AG04450 (cell line): ENCODE measurements around the gene SLC25A44. TPM values are rescaled to one million over a fixed set of nuclear protein-coding genes. Genes with fewer than 3 reads are reported as not detected.

Source experiments
- CTCF ChIA-PET: fragments of 300-600, 350-600 bp; formaldehyde crosslinking; extraction: SDS; loops from one replicate; lab custom pipeline; 2022; ENCODE audit warnings: antibody characterized with exemption, inconsistent platforms; lab: Charles Lee
- POLR2A ChIA-PET: fragments of 350-600 bp; formaldehyde crosslinking; extraction: SDS; loops from one replicate; lab custom pipeline; 2021; ENCODE audit warnings: antibody characterized with exemption, inconsistent platforms; lab: Yijun Ruan, JAX
- DNase-seq: peaks from one replicate; pipeline ENCODE4 v3.0.0-alpha.2; 2011; ENCODE audit warnings: low read depth, low spot score
- H3K27ac ChIP-seq: one replicate; pipeline ENCODE4 v1.5.1; 2012; ENCODE audit warnings: low read depth, low read length, control low read depth
- H3K27me3 ChIP-seq: one replicate; pipeline ENCODE4 v1.6.0; 2012; ENCODE audit warnings: low read length; ENCODE audit not compliant: control insufficient read depth, insufficient read depth
- H3K4me3 ChIP-seq: 2 replicates; pipeline ENCODE4 v1.5.1; 2011; ENCODE audit warnings: mild to moderate bottlenecking, low read depth, low read length, control low read depth
- H3K9me3 ChIP-seq: 2 replicates; pipeline ENCODE4 v1.5.1; 2012; ENCODE audit warnings: low read length; ENCODE audit not compliant: control insufficient read depth, insufficient read depth
- polyA plus RNA-seq: library from polyadenylated mRNA; depleted of rRNA; stranded (reverse); fragments of >200 nt; gene quantifications from 2 replicates; pipeline ENCODE4 v1.2.3, GENCODE V29; 2011; rRNA removed
- small RNA-seq: library from RNA; depleted of rRNA; stranded (forward); fragments of <200 nt; gene quantifications from one replicate; pipeline ENCODE3, GENCODE V24; 2012; ENCODE audit warnings: low read depth; ENCODE audit not compliant: insufficient read length
- TF ChIP-seq, protein P1 (sequence below): IDR thresholded peaks from 2 replicates; pipeline ENCODE4 v1.5.1; 2011; ENCODE audit warnings: low read depth, low read length, control low read depth, inconsistent platforms

Gene SLC25A44
- polyA plus RNA-seq, 1 experiment = 24.1 TPM

DNA sequence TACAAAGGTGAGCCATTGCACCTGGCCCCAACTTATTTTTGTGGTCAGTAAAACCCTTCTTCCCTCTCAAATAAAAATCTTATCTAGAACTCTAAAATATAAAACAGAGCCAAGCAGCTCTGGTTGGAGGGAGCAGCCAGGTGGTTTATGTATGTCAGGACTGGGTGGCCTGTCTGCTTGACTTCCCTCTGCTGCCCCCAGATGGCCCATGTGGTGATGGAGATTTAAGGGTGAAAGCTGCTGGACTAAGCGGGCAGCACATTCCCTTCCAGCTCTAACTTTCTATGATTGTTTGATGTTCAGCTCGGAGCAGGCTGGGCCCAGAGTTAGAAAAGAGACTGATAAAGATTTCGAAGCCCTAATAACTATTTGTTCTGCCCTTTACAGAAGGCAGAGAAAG is 65.9 kb downstream of the SLC25A44 start:
- H3K4me3 ChIP-seq = no peak overlapping the region
- no peaks in the 10 kb centered on the region for H3K9me3 ChIP-seq
- TF ChIP-seq, protein P1, sequence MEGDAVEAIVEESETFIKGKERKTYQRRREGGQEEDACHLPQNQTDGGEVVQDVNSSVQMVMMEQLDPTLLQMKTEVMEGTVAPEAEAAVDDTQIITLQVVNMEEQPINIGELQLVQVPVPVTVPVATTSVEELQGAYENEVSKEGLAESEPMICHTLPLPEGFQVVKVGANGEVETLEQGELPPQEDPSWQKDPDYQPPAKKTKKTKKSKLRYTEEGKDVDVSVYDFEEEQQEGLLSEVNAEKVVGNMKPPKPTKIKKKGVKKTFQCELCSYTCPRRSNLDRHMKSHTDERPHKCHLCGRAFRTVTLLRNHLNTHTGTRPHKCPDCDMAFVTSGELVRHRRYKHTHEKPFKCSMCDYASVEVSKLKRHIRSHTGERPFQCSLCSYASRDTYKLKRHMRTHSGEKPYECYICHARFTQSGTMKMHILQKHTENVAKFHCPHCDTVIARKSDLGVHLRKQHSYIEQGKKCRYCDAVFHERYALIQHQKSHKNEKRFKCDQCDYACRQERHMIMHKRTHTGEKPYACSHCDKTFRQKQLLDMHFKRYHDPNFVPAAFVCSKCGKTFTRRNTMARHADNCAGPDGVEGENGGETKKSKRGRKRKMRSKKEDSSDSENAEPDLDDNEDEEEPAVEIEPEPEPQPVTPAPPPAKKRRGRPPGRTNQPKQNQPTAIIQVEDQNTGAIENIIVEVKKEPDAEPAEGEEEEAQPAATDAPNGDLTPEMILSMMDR = peak; percentile 33
- POLR2A ChIA-PET = interaction anchor here (1.2 kb wide), 1 partner anchor 8 kb away, joined by 4 read pairs; no protein-coding TSS in a partner anchor
- no peak overlapping the region for H3K27ac ChIP-seq
- no peak for DNase-seq
- CTCF ChIA-PET = interaction anchor here (0.7 to 0.8 kb wide), 5 partner anchors 8 to 164 kb away, joined by 3 to 5 read pairs (median 3); no protein-coding TSS in a partner anchor
- H3K27me3 ChIP-seq = no peaks in the 10 kb centered on the region

DNA sequence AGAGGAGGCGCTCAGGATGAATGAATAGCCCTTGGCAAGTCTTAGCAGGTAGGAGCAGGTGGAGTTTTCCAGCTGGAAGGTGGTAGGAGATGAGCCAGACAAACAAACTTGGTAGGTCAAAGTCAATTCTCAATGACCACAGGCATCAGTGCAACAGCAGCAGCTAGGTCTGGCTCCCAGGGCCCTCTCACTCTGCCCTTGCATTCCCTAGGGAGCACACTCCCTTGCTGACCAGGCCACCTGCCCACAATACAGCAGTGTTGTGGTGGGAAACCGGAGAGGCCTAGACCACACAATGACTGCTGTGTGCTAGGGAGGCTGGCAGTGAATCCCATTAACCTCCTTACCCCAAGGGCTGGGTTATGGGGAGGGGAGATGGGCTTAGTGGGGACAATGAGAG is 67.0 kb downstream of the SLC25A44 start:
- CTCF ChIA-PET = interaction anchor here (1.5 kb wide), 1 partner anchor 59 kb away, joined by 3 read pairs; no protein-coding TSS in a partner anchor
- POLR2A ChIA-PET = no interaction called here
- DNase-seq = no peak

More for the DNA sequence above, 67.0 kb downstream of the SLC25A44 start:
- TF ChIP-seq, protein P1 = no peak
- no peaks in the 10 kb centered on the region for H3K27me3 ChIP-seq
- H3K27ac ChIP-seq = no peak overlapping the region
- no peaks in the 10 kb centered on the region for H3K9me3 ChIP-seq
- H3K4me3 ChIP-seq = no peak overlapping the region

Small RNAs within 50 kb of the gene (small RNA-seq; reads per million reads assigned to genes)
- not detected for gene RF00568

Other genes with a start within 250 kb of the SLC25A44 start
- 121 and 128 TPM in 2 replicates for gene ARHGEF2, start 215.6 kb upstream of the SLC25A44 start, polyA plus RNA-seq
- 867 and 961 TPM in 2 replicates for gene SSR2, start 173.2 kb upstream of the SLC25A44 start, polyA plus RNA-seq
- 22.7 and 23.2 TPM in 2 replicates for gene UBQLN4, start 140.3 kb upstream of the SLC25A44 start, polyA plus RNA-seq
- 42.4 and 60.4 TPM in 2 replicates for gene LAMTOR2, start 139.3 kb upstream of the SLC25A44 start, polyA plus RNA-seq
- gene RAB25, start 132.9 kb upstream of the SLC25A44 start, polyA plus RNA-seq = not detected in 2 replicates
- gene MEX3A, start 111.6 kb upstream of the SLC25A44 start, polyA plus RNA-seq = 11.8 and 14.6 TPM in 2 replicates
- gene LMNA, start 79.4 kb upstream of the SLC25A44 start, polyA plus RNA-seq = 365 and 382 TPM in 2 replicates
- 0.58 and 0.60 TPM in 2 replicates for gene SEMA4A, start 40.5 kb upstream of the SLC25A44 start, polyA plus RNA-seq
- 43.5 and 53.3 TPM in 2 replicates for gene PMF1, start 18.9 kb downstream of the SLC25A44 start, polyA plus RNA-seq
- 0.12 and 0.45 TPM in 2 replicates for gene BGLAP, start 48.1 kb downstream of the SLC25A44 start, polyA plus RNA-seq
- 0.20 and 0.26 TPM in 2 replicates for gene PAQR6, start 54.0 kb downstream of the SLC25A44 start, polyA plus RNA-seq
- gene SMG5, start 88.7 kb downstream of the SLC25A44 start, polyA plus RNA-seq = 20.8 and 27.8 TPM in 2 replicates
- gene TMEM79, start 90.2 kb downstream of the SLC25A44 start, polyA plus RNA-seq = 1.6 and 1.8 TPM in 2 replicates
- 25.5 and 36.4 TPM in 2 replicates for gene GLMP, start 101.6 kb downstream of the SLC25A44 start, polyA plus RNA-seq
- gene VHLL, start 105.2 kb downstream of the SLC25A44 start, polyA plus RNA-seq = not detected in 2 replicates
- gene CCT3, start 144.2 kb downstream of the SLC25A44 start, polyA plus RNA-seq = 314 and 359 TPM in 2 replicates
- gene TSACC, start 144.4 kb downstream of the SLC25A44 start, polyA plus RNA-seq = 0.27 and 0.48 TPM in 2 replicates
- not detected in 2 replicates for gene RHBG, start 175.1 kb downstream of the SLC25A44 start, polyA plus RNA-seq